PC-3 (cell line): ENCODE results near the gene CST2.

Experiments
- CTCF ChIP-seq: fragments of 300-600 bp; sonication (generic); conservative IDR thresholded peaks from 2 replicates; pipeline ENCODE4 v1.5.1; 2017; ENCODE audit warnings: antibody characterized with exemption, low read depth, mild to moderate bottlenecking, low read length
- EZH2 ChIP-seq: fragments of 300-600 bp; sonication (generic); IDR thresholded peaks from one replicate; pipeline ENCODE4 v1.6.1; 2017; ENCODE audit warnings: antibody characterized with exemption, mild to moderate bottlenecking, low read length; ENCODE audit not compliant: unreplicated experiment
- EZH2phosphoT487 ChIP-seq: fragments of 300-600 bp; sonication (generic); IDR thresholded peaks from 2 replicates; pipeline ENCODE4 v1.6.1; 2018; ENCODE audit warnings: mild to moderate bottlenecking, antibody characterized with exemption, low read length, borderline replicate concordance

GRCh38 chr20:23794841-23795240, 31.7 kb downstream of the CST2 start:
- TF ChIP-seq CTCF (no peak), EZH2phosphoT487 (no peak), EZH2 (no peak)
